Right renal cortex interstitium (tissue), 3 donors: Measurements from ENCODE around the gene EVL. TPM values are rescaled to one million over a fixed set of nuclear protein-coding genes. Genes with fewer than 3 reads are reported as not detected.

ENCODE experiments used
- DNase-seq, 3 donors: peaks; one replicate each; pipeline ENCODE4 v3.0.0-alpha.2; 2013; ENCODE audit warnings: low read depth in 3 of 3, low spot score in 2 of 3
- polyA plus RNA-seq, 3 donors: library from polyadenylated mRNA; unstranded; fragments of 120-200 nt; gene quantifications; one replicate each; pipeline ENCODE4 v1.2.1, GENCODE V29; 2013; ENCODE audit not compliant: insufficient read length in 3 of 3

Gene EVL
- polyA plus RNA-seq, 3 donors = 98.1 to 104 (median 99.9) TPM

- no peak for DNase-seq
These were observed 29.5 kb upstream of the EVL start for GRCh38 chr14:100035700-100036099.

GRCh38 chr14:100037353-100037752 lies 27.9 kb upstream of the EVL start:
- no peak for DNase-seq

- no peak for DNase-seq
These were observed 27.2 kb upstream of the EVL start for GRCh38 chr14:100038065-100038464.

- no peak for DNase-seq
These were observed 25.3 kb upstream of the EVL start for GRCh38 chr14:100039903-100040302.

- DNase-seq = no peak
These were observed 24.0 kb upstream of the EVL start for GRCh38 chr14:100041271-100041670.

- DNase-seq = no peak
These were observed 22.9 kb upstream of the EVL start for GRCh38 chr14:100042286-100042685.

GRCh38 chr14:100045642-100046344 lies 19.4 kb upstream of the EVL start:
- DNase-seq = no peak

- DNase-seq = no peak
These were observed 17.6 kb upstream of the EVL start for GRCh38 chr14:100047600-100047999.

GRCh38 chr14:100048786-100049185 lies 16.4 kb upstream of the EVL start:
- DNase-seq = no peak

- DNase-seq = no peak
These were observed 16.0 kb upstream of the EVL start for GRCh38 chr14:100049220-100049619.

- DNase-seq = no peak
These were observed 14.1 kb upstream of the EVL start for GRCh38 chr14:100051103-100051502.

GRCh38 chr14:100051543-100051942 lies 13.7 kb upstream of the EVL start:
- no peak for DNase-seq

GRCh38 chr14:100052819-100053218 lies 12.4 kb upstream of the EVL start:
- no peak for DNase-seq

GRCh38 chr14:100054316-100055075 lies 10.7 kb upstream of the EVL start:
- no peak for DNase-seq

- no peak for DNase-seq
These were observed 8.8 kb upstream of the EVL start for GRCh38 chr14:100056431-100056830.

GRCh38 chr14:100056964-100057795 lies 8.0 kb upstream of the EVL start:
- DNase-seq = no peak

GRCh38 chr14:100058777-100059437 lies 6.3 kb upstream of the EVL start:
- no peak for DNase-seq

GRCh38 chr14:100059438-100059781 lies 5.8 kb upstream of the EVL start:
- no peak for DNase-seq

- no peak for DNase-seq
These were observed 4.5 kb upstream of the EVL start for GRCh38 chr14:100060760-100061159.

- DNase-seq = no peak
These were observed 2.6 kb upstream of the EVL start for GRCh38 chr14:100062590-100062989.
